HEK293 (cell line): ENCODE data around the gene ZNF835.

Source experiments
- CTCF ChIP-seq: fragments of 450-650 bp; formaldehyde crosslinking; IDR thresholded peaks from 2 replicates; pipeline ENCODE4 v1.5.1; 2016; ENCODE audit warnings: missing biosample characterization, missing genetic modification characterization
- RBAK ChIP-seq: fragments of 450-650 bp; formaldehyde crosslinking; IDR thresholded peaks from 2 replicates; pipeline ENCODE4 v1.5.1; 2016; ENCODE audit warnings: missing biosample characterization, missing genetic modification characterization
- ZNF184 ChIP-seq: fragments of 450-650 bp; IDR thresholded peaks from 2 replicates; pipeline ENCODE4 v1.5.1; 2018; ENCODE audit warnings: missing biosample characterization, mild to moderate bottlenecking, missing genetic modification characterization
- ZNF518A ChIP-seq: fragments of 450-650 bp; formaldehyde crosslinking; conservative IDR thresholded peaks from 2 replicates; pipeline ENCODE4 v1.5.1; 2016; ENCODE audit warnings: low read depth, missing biosample characterization, missing genetic modification characterization
- TF ChIP-seq, protein P1 (sequence below): fragments of 450-650 bp; formaldehyde crosslinking; IDR thresholded peaks from 2 replicates; pipeline ENCODE4 v1.5.1; 2016; ENCODE audit warnings: missing biosample characterization, missing genetic modification characterization, low read depth

DNA sequence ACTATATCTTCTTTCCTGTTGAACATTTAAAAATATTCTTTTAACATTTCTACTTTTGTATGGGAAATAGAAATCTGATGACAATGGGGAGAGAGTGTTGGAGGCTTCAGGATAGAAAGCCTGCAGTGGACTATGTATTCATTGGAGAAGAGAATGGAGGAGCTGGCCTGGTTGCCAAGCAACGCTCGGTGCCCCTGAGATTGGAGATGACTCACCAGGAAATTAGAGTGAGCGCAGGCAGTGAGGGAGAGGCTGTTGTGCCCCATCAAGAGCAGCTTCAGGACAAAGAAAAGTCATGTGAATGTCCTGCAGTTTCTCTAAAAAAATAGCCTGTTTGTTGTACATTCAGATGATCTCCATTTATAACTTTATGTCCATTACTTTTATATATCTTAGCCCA is 48.7 kb upstream of the ZNF835 start:
- no peak for TF ChIP-seq CTCF (tag by site-specific recombination)
- TF ChIP-seq ZNF184, result no peak
- TF ChIP-seq ZNF518A (tag by site-specific recombination), result no peak
- TF ChIP-seq, protein P1, sequence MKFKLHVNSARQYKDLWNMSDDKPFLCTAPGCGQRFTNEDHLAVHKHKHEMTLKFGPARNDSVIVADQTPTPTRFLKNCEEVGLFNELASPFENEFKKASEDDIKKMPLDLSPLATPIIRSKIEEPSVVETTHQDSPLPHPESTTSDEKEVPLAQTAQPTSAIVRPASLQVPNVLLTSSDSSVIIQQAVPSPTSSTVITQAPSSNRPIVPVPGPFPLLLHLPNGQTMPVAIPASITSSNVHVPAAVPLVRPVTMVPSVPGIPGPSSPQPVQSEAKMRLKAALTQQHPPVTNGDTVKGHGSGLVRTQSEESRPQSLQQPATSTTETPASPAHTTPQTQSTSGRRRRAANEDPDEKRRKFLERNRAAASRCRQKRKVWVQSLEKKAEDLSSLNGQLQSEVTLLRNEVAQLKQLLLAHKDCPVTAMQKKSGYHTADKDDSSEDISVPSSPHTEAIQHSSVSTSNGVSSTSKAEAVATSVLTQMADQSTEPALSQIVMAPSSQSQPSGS (tag by site-specific recombination), result no peak
- no peak for TF ChIP-seq RBAK (tag by site-specific recombination)
